ENCODE measurements around the gene ESR1.

ESR1 gene

GRCh38 chr6:151948002-151948743 is 140.7 kb downstream of the ESR1 start:
- intact Hi-C loops (cut with DNase I; ENCODE audit: low total_unique reads): no loop called here
- TF ChIP-seq, protein P1, sequence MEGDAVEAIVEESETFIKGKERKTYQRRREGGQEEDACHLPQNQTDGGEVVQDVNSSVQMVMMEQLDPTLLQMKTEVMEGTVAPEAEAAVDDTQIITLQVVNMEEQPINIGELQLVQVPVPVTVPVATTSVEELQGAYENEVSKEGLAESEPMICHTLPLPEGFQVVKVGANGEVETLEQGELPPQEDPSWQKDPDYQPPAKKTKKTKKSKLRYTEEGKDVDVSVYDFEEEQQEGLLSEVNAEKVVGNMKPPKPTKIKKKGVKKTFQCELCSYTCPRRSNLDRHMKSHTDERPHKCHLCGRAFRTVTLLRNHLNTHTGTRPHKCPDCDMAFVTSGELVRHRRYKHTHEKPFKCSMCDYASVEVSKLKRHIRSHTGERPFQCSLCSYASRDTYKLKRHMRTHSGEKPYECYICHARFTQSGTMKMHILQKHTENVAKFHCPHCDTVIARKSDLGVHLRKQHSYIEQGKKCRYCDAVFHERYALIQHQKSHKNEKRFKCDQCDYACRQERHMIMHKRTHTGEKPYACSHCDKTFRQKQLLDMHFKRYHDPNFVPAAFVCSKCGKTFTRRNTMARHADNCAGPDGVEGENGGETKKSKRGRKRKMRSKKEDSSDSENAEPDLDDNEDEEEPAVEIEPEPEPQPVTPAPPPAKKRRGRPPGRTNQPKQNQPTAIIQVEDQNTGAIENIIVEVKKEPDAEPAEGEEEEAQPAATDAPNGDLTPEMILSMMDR (IDR thresholded peaks at IDR 0.05): no peak
- H3K4me1 ChIP-seq: no peaks in the 10 kb centered on the region
- H3K36me3 ChIP-seq: peaks cover 0 to 4% (median 0%) of the 10 kb centered on the region in 3 donors
- H3K27me3 ChIP-seq: no peaks in the 10 kb centered on the region
- H3K27ac ChIP-seq: no peak overlapping the region
- H3K9me3 ChIP-seq: no peaks in the 10 kb centered on the region
- DNase-seq: no peak
- no peak overlapping the region for H3K4me3 ChIP-seq

GRCh38 chr6:151958332-151958731 is 150.8 kb downstream of the ESR1 start:
- no peak overlapping the region for H3K27ac ChIP-seq
- no peaks in the 10 kb centered on the region for H3K9me3 ChIP-seq
- no peaks in the 10 kb centered on the region for H3K36me3 ChIP-seq
- H3K4me3 ChIP-seq: no peak overlapping the region
- no peaks in the 10 kb centered on the region for H3K4me1 ChIP-seq
- intact Hi-C loops (cut with DNase I; ENCODE audit: low total_unique reads): no loop called here
- TF ChIP-seq, protein P1 (IDR thresholded peaks at IDR 0.05): no peak
- no peaks in the 10 kb centered on the region for H3K27me3 ChIP-seq
- no peak for DNase-seq

GRCh38 chr6:151959086-151959485 is 151.6 kb downstream of the ESR1 start:
- intact Hi-C loops (cut with DNase I; ENCODE audit: low total_unique reads): no loop called here
- Histone ChIP-seq H3K36me3 (no peaks in the 10 kb centered on the region), H3K27ac (no peak overlapping the region), H3K4me1 (no peaks in the 10 kb centered on the region), H3K27me3 (no peaks in the 10 kb centered on the region), H3K4me3 (no peak overlapping the region), H3K9me3 (no peaks in the 10 kb centered on the region)
- no peak for DNase-seq
- TF ChIP-seq, protein P1 (IDR thresholded peaks at IDR 0.05): no peak

GRCh38 chr6:151961809-151962208 is 154.3 kb downstream of the ESR1 start:
- H3K9me3 ChIP-seq: no peaks in the 10 kb centered on the region
- TF ChIP-seq, protein P1 (IDR thresholded peaks at IDR 0.05): no peak
- no peak overlapping the region for H3K4me3 ChIP-seq
- H3K4me1 ChIP-seq: no peaks in the 10 kb centered on the region
- intact Hi-C loops (cut with DNase I; ENCODE audit: low total_unique reads): no loop called here
- no peak for DNase-seq
- no peaks in the 10 kb centered on the region for H3K27me3 ChIP-seq
- no peak overlapping the region for H3K27ac ChIP-seq
- no peaks in the 10 kb centered on the region for H3K36me3 ChIP-seq

- Histone ChIP-seq H3K9me3 (no peaks in the 10 kb centered on the region), H3K36me3 (no peaks in the 10 kb centered on the region), H3K4me1 (no peaks in the 10 kb centered on the region), H3K4me3 (no peak overlapping the region), H3K27ac (no peak overlapping the region), H3K27me3 (no peaks in the 10 kb centered on the region)
- TF ChIP-seq, protein P1 (IDR thresholded peaks at IDR 0.05): no peak
- intact Hi-C loops (cut with DNase I; ENCODE audit: low total_unique reads): no loop called here
- DNase-seq: no peak
Observed at GRCh38 chr6:151962246-151962846, 154.9 kb downstream of the ESR1 start.
